SK-N-SH treated with all-trans-retinoic acid at 6 μM for 48 hours (cell line): ENCODE measurements around the gene GJB3.

Experiments
- ATAC-seq: fragments of 200-7000 bp; cut with Tn5 transposase; 3 replicates; pipeline ENCODE4 v1.9.1; 2020; ENCODE audit warnings: mild to moderate bottlenecking, moderate library complexity
- ARNTL ChIP-seq: fragments of 450-650 bp; formaldehyde crosslinking; IDR thresholded peaks from 2 replicates; pipeline ENCODE4 v1.5.0; 2020; ENCODE audit warnings: low read depth, mild to moderate bottlenecking, moderate library complexity, borderline replicate concordance
- BACH2 ChIP-seq: fragments of 250-450 bp; sonication (Bioruptor Pico); IDR thresholded peaks from 2 replicates; pipeline ENCODE4 v1.9.0; 2021; ENCODE audit warnings: mild to moderate bottlenecking, borderline replicate concordance
- CREB5 ChIP-seq: fragments of 250-450 bp; sonication (Bioruptor Pico); IDR thresholded peaks from 2 replicates; pipeline ENCODE4 v1.5.1; 2020; ENCODE audit warnings: low read depth, mild to moderate bottlenecking, moderate library complexity
- CSDC2 ChIP-seq: fragments of 250-450 bp; sonication (Bioruptor Pico); IDR thresholded peaks from 2 replicates; pipeline ENCODE4 v1.5.0; 2020; ENCODE audit warnings: mild to moderate bottlenecking, moderate library complexity
- ESRRG ChIP-seq: fragments of 250-450 bp; sonication (Bioruptor Pico); IDR thresholded peaks from 2 replicates; pipeline ENCODE4 v1.6.1; 2021; ENCODE audit warnings: mild to moderate bottlenecking
- GLIS3 ChIP-seq: fragments of 250-450 bp; sonication (Bioruptor Pico); IDR thresholded peaks from 2 replicates; pipeline ENCODE4 v1.5.0; 2020; ENCODE audit warnings: mild to moderate bottlenecking, moderate library complexity
- ISL1 ChIP-seq: fragments of 250-450 bp; sonication (Bioruptor Pico); IDR thresholded peaks from 2 replicates; pipeline ENCODE4 v2.1.2; 2022; ENCODE audit warnings: mild to moderate bottlenecking, moderate library complexity
- OSR1 ChIP-seq: fragments of 250-450 bp; sonication (Bioruptor Pico); IDR thresholded peaks from 2 replicates; pipeline ENCODE4 v1.8.0; 2022; ENCODE audit warnings: moderate library complexity, mild to moderate bottlenecking, inconsistent platforms
- PATZ1 ChIP-seq: fragments of 250-450 bp; sonication (Bioruptor Pico); IDR thresholded peaks from 2 replicates; pipeline ENCODE4 v1.8.0; 2020; ENCODE audit warnings: mild to moderate bottlenecking, moderate library complexity, borderline replicate concordance
- POU6F1 ChIP-seq: fragments of 250-450 bp; sonication (Bioruptor Pico); IDR thresholded peaks from 2 replicates; pipeline ENCODE4 v1.8.0; 2021; ENCODE audit warnings: low read depth, mild to moderate bottlenecking, moderate library complexity, borderline replicate concordance
- PPARA ChIP-seq: fragments of 250-450 bp; sonication (Bioruptor Pico); IDR thresholded peaks from 2 replicates; pipeline ENCODE4 v1.5.0; 2020; ENCODE audit warnings: mild to moderate bottlenecking, borderline replicate concordance
- RARB ChIP-seq: fragments of 250-450 bp; sonication (Bioruptor Pico); IDR thresholded peaks from 2 replicates; pipeline ENCODE4 v1.8.0; 2021; ENCODE audit warnings: mild to moderate bottlenecking, moderate library complexity
- SNAI2 ChIP-seq: fragments of 250-450 bp; sonication (Bioruptor Pico); IDR thresholded peaks from 2 replicates; pipeline ENCODE4 v1.5.0; 2020; ENCODE audit warnings: mild to moderate bottlenecking, moderate library complexity
- TCF4 ChIP-seq: fragments of 250-450 bp; sonication (Bioruptor Pico); IDR thresholded peaks from 2 replicates; pipeline ENCODE4 v1.8.0; 2021; ENCODE audit warnings: mild to moderate bottlenecking, moderate library complexity, borderline replicate concordance
- TOX ChIP-seq: fragments of 250-450 bp; sonication (Bioruptor Pico); IDR thresholded peaks from 2 replicates; pipeline ENCODE4 v1.8.0; 2021; ENCODE audit warnings: mild to moderate bottlenecking, moderate library complexity, borderline replicate concordance
- ZC3H10 ChIP-seq: fragments of 250-450 bp; sonication (Bioruptor Pico); IDR thresholded peaks from 2 replicates; pipeline ENCODE4 v1.5.1; 2021; ENCODE audit warnings: mild to moderate bottlenecking, moderate library complexity
- ZFP3 ChIP-seq: fragments of 250-450 bp; sonication (Bioruptor Pico); IDR thresholded peaks from 2 replicates; pipeline ENCODE4 v1.5.0; 2020; ENCODE audit warnings: mild to moderate bottlenecking, moderate library complexity
- ZFP30 ChIP-seq: fragments of 450-650 bp; formaldehyde crosslinking; IDR thresholded peaks from 2 replicates; pipeline ENCODE4 v1.5.0; 2022; ENCODE audit warnings: mild to moderate bottlenecking, moderate library complexity
- ZNF565 ChIP-seq: fragments of 450-650 bp; formaldehyde crosslinking; conservative IDR thresholded peaks from 2 replicates; pipeline ENCODE4 v1.5.0; 2020; ENCODE audit warnings: low read depth, mild to moderate bottlenecking, moderate library complexity
- ZNF70 ChIP-seq: fragments of 450-650 bp; formaldehyde crosslinking; IDR thresholded peaks from 2 replicates; pipeline ENCODE4 v1.5.0; 2020; ENCODE audit warnings: mild to moderate bottlenecking, moderate library complexity
- ZNF8 ChIP-seq: fragments of 450-650 bp; formaldehyde crosslinking; IDR thresholded peaks from 2 replicates; pipeline ENCODE4 v1.5.0; 2020; ENCODE audit warnings: mild to moderate bottlenecking, moderate library complexity

GJB3 gene

GRCh38 chr1:34795916-34796315 lies 14.9 kb downstream of the GJB3 start:
- no peak for ATAC-seq
- TF ChIP-seq PPARA (CRISPR knock-in tag) (no peak), POU6F1 (CRISPR knock-in tag) (no peak), OSR1 (CRISPR knock-in tag) (no peak), ZC3H10 (CRISPR knock-in tag) (no peak)

GRCh38 chr1:34796990-34797389 lies 16.0 kb downstream of the GJB3 start:
- TF ChIP-seq ISL1 (CRISPR knock-in tag) = no peak
- no peak for ATAC-seq

- ATAC-seq = no peak
- TF ChIP-seq TCF4 (no peak), ZFP30 (CRISPR knock-in tag) (no peak), BACH2 (no peak), CREB5 (CRISPR knock-in tag) (no peak), ZFP3 (CRISPR knock-in tag) (no peak), CSDC2 (CRISPR knock-in tag) (no peak), PATZ1 (CRISPR knock-in tag) (no peak), ZC3H10 (CRISPR knock-in tag) (no peak), TOX (CRISPR knock-in tag) (no peak), SNAI2 (no peak), PPARA (CRISPR knock-in tag) (no peak), ARNTL (CRISPR knock-in tag) (no peak)
- TF ChIP-seq, all 23 proteins: peak for 0
These were observed 19.2 kb downstream of the GJB3 start for GRCh38 chr1:34800214-34800613.

- ATAC-seq = no peak
- TF ChIP-seq POU6F1 (CRISPR knock-in tag) (no peak), ZNF8 (CRISPR knock-in tag) (no peak), TOX (CRISPR knock-in tag) (no peak), BACH2 (no peak), PATZ1 (CRISPR knock-in tag) (no peak), ESRRG (CRISPR knock-in tag) (no peak), OSR1 (CRISPR knock-in tag) (no peak), GLIS3 (CRISPR knock-in tag) (no peak), CREB5 (CRISPR knock-in tag) (no peak), SNAI2 (no peak), RARB (CRISPR knock-in tag) (no peak), ZC3H10 (CRISPR knock-in tag) (no peak), TCF4 (no peak), ZNF70 (CRISPR knock-in tag) (no peak), ZFP30 (CRISPR knock-in tag) (no peak), ZNF565 (no peak)
These were observed 22.8 kb downstream of the GJB3 start for GRCh38 chr1:34803770-34804169.
